H7 (cell line): ENCODE data around the gene BTG4. TPM values are rescaled to one million over a fixed set of nuclear protein-coding genes. Genes with fewer than 3 reads are reported as not detected.

Experiments used
- DNase-seq: peaks from one replicate; pipeline ENCODE4 v3.0.0; 2012
- H3K27me3 ChIP-seq: 2 replicates; pipeline ENCODE4 v1.6.0; 2011; ENCODE audit warnings: mild to moderate bottlenecking, low read length; ENCODE audit not compliant: control insufficient read depth, insufficient read depth
- H3K36me3 ChIP-seq: replicated peaks from 2 replicates; pipeline ENCODE4 v1.5.1; 2011; ENCODE audit warnings: low read length; ENCODE audit not compliant: control insufficient read depth, insufficient read depth
- H3K4me3 ChIP-seq: 2 replicates; pipeline ENCODE4 v1.5.1; 2011; ENCODE audit warnings: low read depth, mild to moderate bottlenecking, control low read depth, low read length, moderate library complexity; ENCODE audit not compliant: insufficient read depth
- total RNA-seq: library from RNA; depleted of rRNA; stranded (reverse); fragments of >200 nt; shearing (Covaris generic); gene quantifications from 2 replicates; pipeline ENCODE4 v1.2.3, GENCODE V29; 2014

BTG4 gene
- total RNA-seq, 1 experiment from 2014 or later, result not detected

- Histone ChIP-seq H3K27me3 (peaks cover 49% of the 10 kb centered on the region), H3K4me3 (peak overlapping the region; percentile 59), H3K36me3 (no peaks in the 10 kb centered on the region)
- DNase-seq, result peak; percentile 70
Measured at GRCh38 chr11:111541254-111542061, 29.3 kb upstream of the BTG4 start.

DNA sequence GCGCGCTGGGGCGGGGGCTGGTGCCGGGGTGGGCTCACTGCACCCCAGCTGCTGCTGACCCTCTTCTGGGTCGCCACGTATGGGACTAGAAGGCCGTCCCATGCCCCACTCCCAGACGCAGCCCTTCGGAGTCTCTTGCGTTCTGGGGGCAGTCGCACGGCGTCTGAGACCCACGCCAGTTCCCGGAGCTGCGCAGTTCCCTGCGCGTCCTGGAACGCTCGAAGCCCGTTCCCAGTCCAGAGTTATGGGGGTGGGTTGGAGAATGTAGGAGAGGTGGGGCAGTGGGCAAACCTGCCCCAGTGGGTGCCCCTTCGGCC is 28.7 kb upstream of the BTG4 start:
- peaks cover 49% of the 10 kb centered on the region for H3K27me3 ChIP-seq

DNA sequence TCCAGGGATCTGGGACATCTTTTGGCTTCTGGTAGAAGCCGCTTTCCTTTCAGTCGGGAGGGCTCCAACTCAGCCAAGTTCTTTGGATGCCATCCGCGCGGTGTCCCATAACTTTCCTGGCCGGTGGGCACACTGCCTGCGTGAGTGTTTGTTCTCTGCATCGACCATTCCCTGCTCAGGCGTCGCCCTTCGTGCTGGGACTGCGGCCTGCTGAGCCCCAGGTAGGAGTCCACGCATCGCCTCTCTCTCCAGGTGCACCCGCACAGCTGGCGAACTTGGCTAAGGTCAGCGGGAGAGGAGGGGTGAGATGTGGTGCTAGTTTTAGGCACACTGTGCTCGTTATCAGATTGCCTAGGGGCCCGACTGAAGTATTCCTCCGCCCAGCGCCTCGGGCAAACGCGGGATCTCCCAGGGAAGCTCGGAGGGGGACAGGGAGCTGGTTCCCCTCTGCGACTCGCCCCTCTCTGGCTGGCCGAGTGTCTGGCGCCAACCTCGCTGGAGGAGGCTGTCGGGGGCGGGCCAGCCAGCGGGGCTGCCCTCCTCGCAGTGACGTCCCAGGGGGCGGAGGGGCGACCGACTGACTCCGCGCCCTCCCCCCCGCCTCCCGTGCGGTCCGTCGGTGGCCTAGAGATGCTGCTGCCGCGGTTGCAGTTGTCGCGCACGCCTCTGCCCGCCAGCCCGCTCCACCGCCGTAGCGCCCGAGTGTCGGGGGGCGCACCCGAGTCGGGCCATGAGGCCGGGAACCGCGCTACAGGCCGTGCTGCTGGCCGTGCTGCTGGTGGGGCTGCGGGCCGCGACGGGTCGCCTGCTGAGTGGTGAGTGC is 28.1 kb upstream of the BTG4 start, which contains the start of gene LAYN:
Gene LAYN, plus strand, starts transcription at position 607 of the 823 bp plus-strand sequence. Its CDS starts 124 bp downstream, at position 731.
- peak; percentile 86 for DNase-seq
- Histone ChIP-seq H3K4me3 (peak within 1 kb of the TSS; percentile 59), H3K36me3 (no peaks in the 10 kb centered on the region), H3K27me3 (peaks cover 49% of the 10 kb centered on the region)

More for the DNA sequence above, 28.7 kb upstream of the BTG4 start:
- DNase-seq, result no peak
- Histone ChIP-seq H3K36me3 (no peaks in the 10 kb centered on the region), H3K4me3 (peak overlapping the region; percentile 59)

DNA sequence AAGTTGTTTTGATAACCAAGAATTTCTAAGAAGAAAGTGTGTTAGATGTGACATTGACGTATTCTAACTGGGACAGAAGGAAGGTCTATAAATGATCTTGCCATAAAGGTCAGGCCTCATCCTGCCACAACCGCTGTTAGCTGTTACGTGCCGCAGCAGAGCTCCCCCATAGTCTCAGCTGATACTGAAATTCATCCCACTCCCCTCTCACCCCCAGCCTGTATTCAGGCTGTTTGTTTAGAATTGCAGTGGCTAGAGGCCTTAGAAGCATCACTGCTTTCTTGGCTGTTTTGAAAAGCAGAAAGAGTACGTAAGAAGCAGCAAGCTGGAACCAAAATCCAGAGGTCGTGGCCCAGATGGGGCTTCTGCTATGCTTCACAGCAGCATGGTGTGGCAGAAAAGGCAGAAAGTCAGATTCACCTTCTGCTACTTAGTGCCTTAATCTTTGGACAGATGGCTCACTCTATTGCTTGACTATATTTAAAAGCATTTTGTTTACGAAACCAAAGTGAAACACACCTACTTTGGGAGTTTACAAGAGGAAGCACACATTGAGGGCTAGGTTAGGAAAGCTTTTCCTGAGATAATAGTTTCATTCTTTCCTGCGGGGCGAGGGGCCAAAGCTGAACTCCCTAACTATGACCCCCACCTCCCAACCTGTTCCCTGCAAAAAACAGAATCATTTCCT is 27.4 kb upstream of the BTG4 start:
- peaks cover 49% of the 10 kb centered on the region for H3K27me3 ChIP-seq
- peak overlapping the region; percentile 59; the same call in 1 of the 2 replicates for H3K4me3 ChIP-seq
- H3K36me3 ChIP-seq, result no peaks in the 10 kb centered on the region
- DNase-seq, result peak; percentile 31

GRCh38 chr11:111538407-111539114 is 26.4 kb upstream of the BTG4 start:
- Histone ChIP-seq H3K36me3 (no peaks in the 10 kb centered on the region), H3K27me3 (peaks cover 47% of the 10 kb centered on the region), H3K4me3 (no peak overlapping the region)
- no peak for DNase-seq

- peak; percentile 29 for DNase-seq
- Histone ChIP-seq H3K4me3 (no peak overlapping the region), H3K36me3 (no peaks in the 10 kb centered on the region), H3K27me3 (peaks cover 38% of the 10 kb centered on the region)
Measured at GRCh38 chr11:111537336-111537860, 25.2 kb upstream of the BTG4 start.

DNA sequence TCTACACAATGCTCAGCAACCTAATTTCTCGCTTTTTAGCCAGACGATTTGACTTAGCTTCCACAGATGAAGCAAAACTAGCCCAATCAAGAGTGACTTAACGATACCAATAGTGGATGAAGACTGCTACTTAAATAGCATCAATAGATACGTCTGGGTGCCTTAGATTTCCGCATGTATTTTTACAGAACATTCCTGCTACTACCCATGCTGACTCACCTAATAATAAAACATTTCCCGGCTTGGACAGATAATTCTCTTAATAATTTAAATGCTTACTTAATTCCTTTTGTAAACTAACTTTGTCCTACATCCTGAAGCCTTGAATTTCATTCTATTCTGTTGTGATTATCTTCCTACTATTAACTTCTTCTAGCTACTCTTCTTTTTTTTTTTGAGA is 23.1 kb upstream of the BTG4 start:
- peaks cover 17% of the 10 kb centered on the region for H3K27me3 ChIP-seq
- no peaks in the 10 kb centered on the region for H3K36me3 ChIP-seq
- no peak for DNase-seq
- H3K4me3 ChIP-seq, result no peak overlapping the region

GRCh38 chr11:111532365-111532709 is 20.2 kb upstream of the BTG4 start:
- H3K36me3 ChIP-seq, result no peaks in the 10 kb centered on the region
- H3K4me3 ChIP-seq, result no peak overlapping the region
- DNase-seq, result no peak
- no peaks in the 10 kb centered on the region; the same call in 1 of the 2 replicates for H3K27me3 ChIP-seq

DNA sequence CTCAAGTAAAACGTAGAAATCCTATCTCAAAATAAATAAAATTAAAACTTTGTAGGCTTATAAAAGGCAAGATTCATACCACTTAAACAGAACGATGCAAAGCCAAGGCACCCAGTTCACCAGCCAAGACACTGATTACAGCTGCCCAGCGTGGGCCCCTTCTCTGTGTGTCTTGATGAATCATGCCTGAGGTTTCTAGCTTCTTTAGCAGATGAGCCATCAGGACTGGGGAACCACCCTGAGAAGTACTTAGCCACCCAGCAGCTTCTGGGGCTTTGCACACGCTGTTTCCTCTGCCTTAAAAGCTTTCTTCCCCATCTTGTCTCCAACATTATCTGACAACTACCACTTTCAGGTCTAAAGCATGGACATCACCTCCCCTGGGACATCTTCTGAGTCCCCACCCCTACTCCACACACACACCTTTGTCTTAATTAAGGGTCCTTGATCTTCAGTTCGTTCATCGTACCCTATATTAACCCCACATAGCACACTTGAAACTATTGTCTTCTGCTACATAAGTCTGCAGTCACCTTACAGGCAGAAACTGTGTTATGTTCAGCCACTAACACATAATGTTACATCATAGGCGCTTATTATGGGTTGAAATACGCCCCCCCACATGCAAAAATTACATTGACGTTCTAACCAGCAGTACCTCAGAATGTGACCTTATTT is 19.6 kb upstream of the BTG4 start:
- H3K4me3 ChIP-seq, result no peak overlapping the region
- H3K27me3 ChIP-seq, result no peaks in the 10 kb centered on the region; the same call in 1 of the 2 replicates
- no peak for DNase-seq
- no peaks in the 10 kb centered on the region for H3K36me3 ChIP-seq

GRCh38 chr11:111531136-111531535 is 18.9 kb upstream of the BTG4 start:
- H3K36me3 ChIP-seq, result no peaks in the 10 kb centered on the region
- no peaks in the 10 kb centered on the region; the same call in 1 of the 2 replicates for H3K27me3 ChIP-seq
- no peak overlapping the region for H3K4me3 ChIP-seq
- DNase-seq, result no peak

DNA sequence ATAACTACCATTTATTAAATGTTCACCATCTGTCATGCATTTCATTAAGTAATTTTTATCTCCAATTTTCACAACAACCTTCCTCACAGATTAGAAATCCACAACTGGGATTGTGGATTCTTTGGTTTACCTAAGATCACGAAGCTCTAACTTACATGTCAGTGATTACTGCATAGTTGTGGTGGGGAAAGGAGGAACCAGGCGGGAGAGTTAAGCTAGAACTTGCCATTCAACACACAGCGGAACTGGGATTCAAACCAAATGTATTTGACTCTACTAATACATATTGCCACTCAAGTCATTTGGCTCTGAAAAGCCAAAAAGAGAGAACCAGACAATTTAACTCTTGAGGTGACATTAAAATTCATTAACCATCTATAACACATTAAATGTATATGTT is 17.9 kb upstream of the BTG4 start:
- Histone ChIP-seq H3K27me3 (no peaks in the 10 kb centered on the region; the same call in 1 of the 2 replicates), H3K36me3 (no peaks in the 10 kb centered on the region), H3K4me3 (no peak overlapping the region)
- DNase-seq, result no peak

GRCh38 chr11:111528557-111528956 is 16.4 kb upstream of the BTG4 start:
- Histone ChIP-seq H3K27me3 (no peaks in the 10 kb centered on the region; the same call in 1 of the 2 replicates), H3K36me3 (no peaks in the 10 kb centered on the region), H3K4me3 (no peak overlapping the region)
- no peak for DNase-seq

GRCh38 chr11:111527279-111527678 is 15.1 kb upstream of the BTG4 start:
- DNase-seq, result no peak
- Histone ChIP-seq H3K4me3 (no peak overlapping the region), H3K36me3 (no peaks in the 10 kb centered on the region), H3K27me3 (no peaks in the 10 kb centered on the region; the same call in 1 of the 2 replicates)
